Endodermal cell (in vitro differentiated cells): Measurements from ENCODE around the gene DLG1. TPM values are rescaled to one million over a fixed set of nuclear protein-coding genes. Genes with fewer than 3 reads are reported as not detected.

ENCODE experiments used
- DNase-seq: peaks from one replicate; pipeline ENCODE4 v3.0.0-alpha.2; 2017
- H3K27ac ChIP-seq: 2 replicates; pipeline ENCODE4 v1.5.1; 2013; ENCODE audit warnings: mild to moderate bottlenecking, low read depth, low read length, moderate library complexity
- H3K27me3 ChIP-seq: 2 replicates; pipeline ENCODE4 v1.6.1; 2013; ENCODE audit warnings: mild to moderate bottlenecking, low read length, moderate library complexity; ENCODE audit not compliant: insufficient read depth, control insufficient read depth, poor library complexity, severe bottlenecking
- H3K36me3 ChIP-seq: 2 replicates; pipeline ENCODE4 v1.7.0; 2013; ENCODE audit warnings: mild to moderate bottlenecking, low read length, moderate library complexity; ENCODE audit not compliant: control insufficient read depth, insufficient read depth
- H3K4me1 ChIP-seq: one replicate; pipeline ENCODE4 v1.7.0; 2013; ENCODE audit warnings: low read length; ENCODE audit not compliant: control insufficient read depth, insufficient read depth
- H3K4me3 ChIP-seq: 2 replicates; pipeline ENCODE4 v1.5.1; 2013; ENCODE audit warnings: mild to moderate bottlenecking, low read length, moderate library complexity
- H3K9ac ChIP-seq: 2 replicates; pipeline ENCODE4 v1.6.1; 2013; ENCODE audit warnings: mild to moderate bottlenecking, low read length, moderate library complexity; ENCODE audit not compliant: poor library complexity, severe bottlenecking; ENCODE audit errors: extremely low read depth
- H3K9me3 ChIP-seq: 2 replicates; pipeline ENCODE4 v1.6.1; 2013; ENCODE audit warnings: mild to moderate bottlenecking, low read length, moderate library complexity; ENCODE audit not compliant: control insufficient read depth
- H3K27ac Mint-ChIP-seq: 2 replicates; pipeline ENCODE4 v1.8.0; 2020; ENCODE audit warnings: mixed read lengths
- H3K27me3 Mint-ChIP-seq: 2 replicates; pipeline ENCODE4 v1.8.0; 2021; ENCODE audit warnings: mild to moderate bottlenecking, mixed read lengths; ENCODE audit not compliant: insufficient read depth
- H3K36me3 Mint-ChIP-seq: 2 replicates; pipeline ENCODE4 v1.8.0; 2020; ENCODE audit warnings: low read depth, mixed read lengths
- H3K4me1 Mint-ChIP-seq: 2 replicates; pipeline ENCODE4 v1.8.0; 2020; ENCODE audit warnings: mixed read lengths
- H3K4me3 Mint-ChIP-seq: 2 replicates; pipeline ENCODE4 v1.8.0; 2020; ENCODE audit warnings: mild to moderate bottlenecking, moderate library complexity, mixed read lengths
- H3K9me3 Mint-ChIP-seq: 2 replicates; pipeline ENCODE4 v1.8.0; 2020; ENCODE audit warnings: mild to moderate bottlenecking, mixed read lengths
- WGBS, 2 experiments: methylation state at CpG; one replicate each; pipeline versions ENCODE4 v1.1.5 to v1.1.7; 2013; ENCODE audit warnings: missing lambda C conversion rate in 2 of 2, mixed read lengths in 1 of 2; ENCODE audit not compliant: insufficient coverage in 1 of 2, insufficient read length in 1 of 2; 5-methylcytosine and 5-hydroxymethylcytosine counted together
- total RNA-seq, 2 donors: library from RNA; stranded (reverse); fragmentation: NEBNext Ultra II Directional in 1 of 2; extraction: Animal tissue kit (Norgen Biotek cat#: 25700) in 1 of 2; gene quantifications; 2 replicates in 1 of 2; 3 replicates in 1 of 2; pipeline ENCODE4 v1.2.1, GENCODE V29; 2021
- TF ChIP-seq, protein P1 (sequence below): fragments of 200-600 bp; sonication (generic); conservative IDR thresholded peaks from 2 replicates; pipeline ENCODE4 v1.5.0; 2021; ENCODE audit warnings: antibody characterized with exemption, mild to moderate bottlenecking

Gene DLG1
- total RNA-seq, 2 donors from 2014 or later, result 78.7 to 96.9 TPM

DNA sequence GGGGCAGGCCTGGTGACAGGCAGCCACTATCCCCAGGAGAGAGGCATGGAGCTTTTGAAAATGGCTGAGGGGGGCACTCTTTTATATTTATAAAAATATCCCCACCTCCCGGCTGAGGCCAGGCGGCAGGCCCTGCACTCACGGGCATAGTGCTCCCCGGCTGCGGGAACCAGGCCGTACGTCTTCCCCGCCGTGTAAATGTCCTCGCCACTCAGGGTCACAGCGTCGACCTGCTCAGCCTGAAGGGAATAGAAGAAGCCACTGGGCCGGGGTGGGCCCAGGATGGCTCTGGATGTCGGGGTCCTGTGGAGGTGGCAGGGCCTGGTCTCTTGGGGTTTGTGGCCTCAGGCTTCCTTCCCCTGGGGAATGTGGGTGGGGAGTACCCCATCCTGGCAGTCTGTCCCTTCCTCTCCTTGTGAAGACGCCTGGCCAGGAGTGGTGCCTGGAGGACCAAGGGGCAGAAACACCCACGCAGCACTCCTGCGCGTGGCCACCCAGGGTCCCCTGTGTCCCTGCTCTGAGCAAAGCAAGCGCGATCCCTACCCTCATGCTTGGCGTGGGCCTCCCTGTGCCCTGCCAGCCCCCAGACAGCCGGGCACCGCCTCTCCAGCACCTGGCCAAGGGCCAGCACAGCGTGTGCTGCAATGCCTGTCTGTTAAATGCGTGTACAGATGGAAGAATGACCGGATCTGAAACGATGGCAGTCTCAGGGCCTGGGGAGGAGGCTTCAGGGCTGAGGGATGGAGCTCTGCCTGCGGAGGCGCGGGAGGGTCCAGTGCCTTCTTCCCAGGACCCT is 287.7 kb downstream of the DLG1 start:
- H3K9ac ChIP-seq, result no peak overlapping the region
- H3K4me1 Mint-ChIP-seq, result peaks cover 10% of the 10 kb centered on the region

DNA sequence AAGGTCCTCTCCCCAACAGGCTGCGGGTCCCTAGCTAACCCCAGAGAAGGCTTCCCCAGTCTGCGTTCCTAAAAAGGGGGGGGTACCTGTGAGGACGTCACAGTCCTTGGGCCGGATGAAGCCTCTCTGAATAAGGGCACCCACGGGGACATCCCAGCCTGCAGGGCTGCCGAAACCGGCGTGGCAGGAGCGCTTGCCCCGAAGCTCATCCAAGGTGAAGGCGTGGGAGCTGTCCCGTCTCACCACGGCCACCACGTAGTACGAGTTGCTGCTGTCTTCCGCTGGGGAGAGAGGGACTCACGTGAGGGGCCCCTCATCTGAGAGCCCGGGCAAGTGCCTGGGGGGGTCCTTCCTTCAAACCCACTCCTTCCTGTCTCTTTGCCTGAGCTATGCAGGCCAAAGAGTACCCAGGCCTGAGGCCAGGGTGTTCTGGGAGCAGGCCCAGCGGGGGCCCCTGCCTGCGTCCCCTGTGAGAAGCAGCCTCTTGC is 288.8 kb downstream of the DLG1 start:
- H3K4me1 Mint-ChIP-seq, result peaks cover 10% of the 10 kb centered on the region
- WGBS, 2 experiments, result 93 to 94% methylated on average over 15 to 20 of the region's 20 CpGs
- peaks cover 20% of the 10 kb centered on the region for H3K27me3 Mint-ChIP-seq
- Histone ChIP-seq H3K4me3 (no peak overlapping the region), H3K27ac (no peak overlapping the region), H3K27me3 (peaks cover 8% of the 10 kb centered on the region), H3K36me3 (no peaks in the 10 kb centered on the region), H3K4me1 (no peaks in the 10 kb centered on the region), H3K9ac (no peak overlapping the region), H3K9me3 (no peaks in the 10 kb centered on the region)
- H3K9me3 Mint-ChIP-seq, result no peaks in the 10 kb centered on the region
- TF ChIP-seq, protein P1, sequence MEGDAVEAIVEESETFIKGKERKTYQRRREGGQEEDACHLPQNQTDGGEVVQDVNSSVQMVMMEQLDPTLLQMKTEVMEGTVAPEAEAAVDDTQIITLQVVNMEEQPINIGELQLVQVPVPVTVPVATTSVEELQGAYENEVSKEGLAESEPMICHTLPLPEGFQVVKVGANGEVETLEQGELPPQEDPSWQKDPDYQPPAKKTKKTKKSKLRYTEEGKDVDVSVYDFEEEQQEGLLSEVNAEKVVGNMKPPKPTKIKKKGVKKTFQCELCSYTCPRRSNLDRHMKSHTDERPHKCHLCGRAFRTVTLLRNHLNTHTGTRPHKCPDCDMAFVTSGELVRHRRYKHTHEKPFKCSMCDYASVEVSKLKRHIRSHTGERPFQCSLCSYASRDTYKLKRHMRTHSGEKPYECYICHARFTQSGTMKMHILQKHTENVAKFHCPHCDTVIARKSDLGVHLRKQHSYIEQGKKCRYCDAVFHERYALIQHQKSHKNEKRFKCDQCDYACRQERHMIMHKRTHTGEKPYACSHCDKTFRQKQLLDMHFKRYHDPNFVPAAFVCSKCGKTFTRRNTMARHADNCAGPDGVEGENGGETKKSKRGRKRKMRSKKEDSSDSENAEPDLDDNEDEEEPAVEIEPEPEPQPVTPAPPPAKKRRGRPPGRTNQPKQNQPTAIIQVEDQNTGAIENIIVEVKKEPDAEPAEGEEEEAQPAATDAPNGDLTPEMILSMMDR, result no peak
- DNase-seq, result no peak
- no peak overlapping the region for H3K4me3 Mint-ChIP-seq
- H3K36me3 Mint-ChIP-seq, result peaks cover 10% of the 10 kb centered on the region
- H3K27ac Mint-ChIP-seq, result no peak overlapping the region

More for the DNA sequence above, 287.7 kb downstream of the DLG1 start:
- H3K27ac ChIP-seq, result no peak overlapping the region
- peaks cover 3% of the 10 kb centered on the region for H3K36me3 Mint-ChIP-seq
- peaks cover 8% of the 10 kb centered on the region for H3K27me3 Mint-ChIP-seq
- TF ChIP-seq, protein P1, result no peak
- no peaks in the 10 kb centered on the region for H3K9me3 Mint-ChIP-seq
- no peaks in the 10 kb centered on the region for H3K9me3 ChIP-seq
- H3K36me3 ChIP-seq, result no peaks in the 10 kb centered on the region
- no peak overlapping the region for H3K4me3 Mint-ChIP-seq
- WGBS, 2 experiments, result 93% methylated on average over 22 to 30 of the region's 30 CpGs
- no peaks in the 10 kb centered on the region for H3K27me3 ChIP-seq
- no peak overlapping the region for H3K27ac Mint-ChIP-seq
- DNase-seq, result no peak
- no peaks in the 10 kb centered on the region for H3K4me1 ChIP-seq
- no peak overlapping the region for H3K4me3 ChIP-seq

DNA sequence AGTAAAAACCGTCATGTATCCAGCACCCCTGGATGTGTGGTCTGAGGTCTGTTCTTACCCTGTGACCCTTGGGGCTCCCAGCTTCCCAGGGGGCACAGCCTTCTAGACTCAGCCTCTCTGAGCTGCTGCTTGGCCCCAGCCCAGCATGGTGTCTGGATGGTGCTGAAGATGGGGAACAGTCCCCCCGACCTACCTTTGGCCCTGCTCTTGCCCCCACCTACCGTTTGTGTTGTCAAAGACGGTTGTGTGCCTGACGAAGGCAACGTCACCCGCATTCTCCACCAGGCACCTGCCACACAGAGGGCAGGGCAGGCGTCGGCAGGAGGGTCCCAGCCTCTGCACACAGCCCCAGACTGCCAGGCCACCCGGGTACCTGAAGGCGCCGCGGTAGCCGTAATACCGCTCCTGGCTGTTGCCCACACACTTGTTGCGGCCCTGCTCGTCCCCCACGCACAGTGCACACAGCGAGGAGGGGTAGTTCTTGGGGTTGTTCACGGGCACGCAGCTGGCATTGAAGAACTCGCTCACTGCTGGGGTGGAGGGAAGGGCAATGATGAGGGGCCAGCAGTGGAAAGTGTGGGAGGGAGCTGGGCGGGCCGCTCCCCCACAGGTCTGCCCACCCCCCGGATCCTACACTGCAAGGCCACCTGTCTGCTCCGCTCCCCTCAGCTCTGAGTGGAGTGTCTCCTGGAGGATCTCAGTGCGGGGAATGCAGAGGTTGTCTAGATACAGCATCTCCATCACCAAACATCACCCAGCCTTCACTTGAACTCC is 289.8 kb downstream of the DLG1 start:
- Mint-ChIP-seq H3K27me3 (peaks cover 27% of the 10 kb centered on the region), H3K4me3 (no peak overlapping the region), H3K27ac (no peak overlapping the region), H3K4me1 (peaks cover 18% of the 10 kb centered on the region), H3K36me3 (peaks cover 10% of the 10 kb centered on the region), H3K9me3 (no peaks in the 10 kb centered on the region)
- 93 to 97% methylated on average over 7 to 27 of the region's 27 CpGs for WGBS, 2 experiments
- TF ChIP-seq, protein P1, result no peak
- H3K4me1 ChIP-seq, result no peaks in the 10 kb centered on the region
- H3K4me3 ChIP-seq, result no peak overlapping the region
- no peak overlapping the region for H3K9ac ChIP-seq
- no peaks in the 10 kb centered on the region for H3K9me3 ChIP-seq
- H3K27ac ChIP-seq, result no peak overlapping the region
- H3K36me3 ChIP-seq, result no peaks in the 10 kb centered on the region
- H3K27me3 ChIP-seq, result peaks cover 18% of the 10 kb centered on the region
- no peak for DNase-seq
